DMS79 (cell line): ENCODE results near the gene LLGL2.

Experiments used
- DNase-seq: peaks from one replicate; lab custom pipeline; 2025; lab: John Stamatoyannopoulos, UW

The LLGL2 gene

GRCh38 chr17:75521951-75522727, 3.4 kb upstream of the LLGL2 start:
- DNase-seq = no peak

GRCh38 chr17:75523647-75524046, 1.9 kb upstream of the LLGL2 start:
- DNase-seq = no peak

- DNase-seq = no peak
Measured at GRCh38 chr17:75524269-75524969, 1.1 kb upstream of the LLGL2 start.

- DNase-seq = no peak
Measured at GRCh38 chr17:75525806-75526554, 483 bp downstream of the LLGL2 start.

- DNase-seq = no peak
Measured at GRCh38 chr17:75526555-75527270, 1.2 kb downstream of the LLGL2 start.

- DNase-seq = no peak
Measured at GRCh38 chr17:75530837-75531720, 5.6 kb downstream of the LLGL2 start.

GRCh38 chr17:75531721-75532072, 6.2 kb downstream of the LLGL2 start:
- DNase-seq = no peak

- no peak for DNase-seq
Measured at GRCh38 chr17:75535119-75535537, 9.6 kb downstream of the LLGL2 start.

- no peak for DNase-seq
Measured at GRCh38 chr17:75535871-75536270, 10.4 kb downstream of the LLGL2 start.

GRCh38 chr17:75536366-75536765, 10.9 kb downstream of the LLGL2 start:
- no peak for DNase-seq

- DNase-seq = no peak
Measured at GRCh38 chr17:75539967-75540729, 14.7 kb downstream of the LLGL2 start.

- no peak for DNase-seq
Measured at GRCh38 chr17:75540923-75541503, 15.5 kb downstream of the LLGL2 start.

- DNase-seq = no peak
Measured at GRCh38 chr17:75542229-75542628, 16.7 kb downstream of the LLGL2 start.

- no peak for DNase-seq
Measured at GRCh38 chr17:75542728-75543336, 17.3 kb downstream of the LLGL2 start.

GRCh38 chr17:75544250-75544649, 18.8 kb downstream of the LLGL2 start:
- no peak for DNase-seq

- no peak for DNase-seq
Measured at GRCh38 chr17:75546181-75546580, 20.7 kb downstream of the LLGL2 start.

- DNase-seq = no peak
Measured at GRCh38 chr17:75547091-75547490, 21.6 kb downstream of the LLGL2 start.

GRCh38 chr17:75548813-75549212, 23.3 kb downstream of the LLGL2 start:
- no peak for DNase-seq

GRCh38 chr17:75549246-75550138, 24.0 kb downstream of the LLGL2 start:
- DNase-seq = peak; percentile 78
